ENCODE measurements around the gene CAPN11. TPM values are rescaled to one million over a fixed set of nuclear protein-coding genes. Genes with fewer than 3 reads are reported as not detected.

Gene CAPN11
- total RNA-seq, 1 donor from 2014 or later, result 0.25 TPM

DNA sequence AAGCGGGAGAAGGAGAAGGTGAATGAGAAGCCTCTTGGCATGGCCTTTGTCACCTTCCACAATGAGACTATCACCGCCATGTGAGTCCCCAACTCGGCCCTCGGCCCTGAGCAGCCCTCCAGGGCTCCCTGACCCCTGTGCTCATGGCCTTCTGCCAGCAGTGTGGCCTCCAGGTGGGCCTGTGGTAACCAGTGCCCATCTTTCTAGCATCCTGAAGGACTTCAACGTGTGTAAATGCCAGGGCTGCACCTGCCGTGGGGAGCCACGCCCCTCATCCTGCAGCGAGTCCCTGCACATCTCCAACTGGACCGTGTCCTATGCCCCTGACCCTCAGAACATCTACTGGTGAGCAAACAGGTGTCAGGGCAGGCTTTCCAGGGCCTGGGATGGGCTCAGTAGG is 10.3 kb upstream of the CAPN11 start:
- H3K4me1 ChIP-seq, result peaks cover 16% of the 10 kb centered on the region
- H3K27ac ChIP-seq (replicated peaks), result no peak overlapping the region
- TF ChIP-seq, protein P1, sequence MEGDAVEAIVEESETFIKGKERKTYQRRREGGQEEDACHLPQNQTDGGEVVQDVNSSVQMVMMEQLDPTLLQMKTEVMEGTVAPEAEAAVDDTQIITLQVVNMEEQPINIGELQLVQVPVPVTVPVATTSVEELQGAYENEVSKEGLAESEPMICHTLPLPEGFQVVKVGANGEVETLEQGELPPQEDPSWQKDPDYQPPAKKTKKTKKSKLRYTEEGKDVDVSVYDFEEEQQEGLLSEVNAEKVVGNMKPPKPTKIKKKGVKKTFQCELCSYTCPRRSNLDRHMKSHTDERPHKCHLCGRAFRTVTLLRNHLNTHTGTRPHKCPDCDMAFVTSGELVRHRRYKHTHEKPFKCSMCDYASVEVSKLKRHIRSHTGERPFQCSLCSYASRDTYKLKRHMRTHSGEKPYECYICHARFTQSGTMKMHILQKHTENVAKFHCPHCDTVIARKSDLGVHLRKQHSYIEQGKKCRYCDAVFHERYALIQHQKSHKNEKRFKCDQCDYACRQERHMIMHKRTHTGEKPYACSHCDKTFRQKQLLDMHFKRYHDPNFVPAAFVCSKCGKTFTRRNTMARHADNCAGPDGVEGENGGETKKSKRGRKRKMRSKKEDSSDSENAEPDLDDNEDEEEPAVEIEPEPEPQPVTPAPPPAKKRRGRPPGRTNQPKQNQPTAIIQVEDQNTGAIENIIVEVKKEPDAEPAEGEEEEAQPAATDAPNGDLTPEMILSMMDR (IDR thresholded peaks at IDR 0.05; ENCODE audit: borderline replicate concordance), result no peak
- intact Hi-C loops (cut with micrococcal nuclease), result no loop called here
- no peak overlapping the region for H3K4me3 ChIP-seq
- H3K36me3 ChIP-seq, result peaks cover 70% of the 10 kb centered on the region
- H3K9me3 ChIP-seq (replicated peaks), result no peaks in the 10 kb centered on the region
- no peak for DNase-seq
- no peaks in the 10 kb centered on the region for H3K27me3 ChIP-seq (ENCODE audit: low read depth)

DNA sequence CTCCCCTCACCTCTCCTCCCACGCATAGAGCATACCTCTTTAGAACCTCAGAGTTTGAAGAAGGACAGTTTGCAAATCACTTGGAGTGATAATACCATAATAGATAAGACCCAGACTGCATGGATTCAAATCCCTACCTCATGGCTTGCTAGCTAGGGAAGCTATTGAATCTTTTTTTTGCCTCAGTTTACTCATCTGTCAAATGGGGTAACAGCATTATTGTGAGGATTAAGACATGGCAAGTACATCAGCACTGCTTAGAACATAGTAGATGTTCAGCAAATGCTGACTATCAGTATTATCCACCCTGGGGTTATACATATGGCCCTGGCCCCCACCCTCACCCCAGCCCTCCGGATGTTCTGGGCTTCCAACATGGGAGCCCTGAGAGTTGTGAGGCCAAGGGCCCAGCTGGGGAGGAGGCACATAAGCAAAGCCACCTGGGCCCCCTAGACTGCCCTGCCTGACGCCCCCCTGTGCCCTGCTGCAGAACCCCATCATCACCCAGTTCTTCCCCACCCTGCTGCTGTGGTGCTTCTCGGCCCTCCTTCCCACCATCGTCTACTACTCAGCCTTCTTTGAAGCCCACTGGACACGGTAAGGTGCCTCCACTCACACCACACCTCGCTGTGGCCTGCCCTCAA is 9.1 kb upstream of the CAPN11 start:
- Histone ChIP-seq H3K4me3 (no peak overlapping the region), H3K27me3 (ENCODE audit: low read depth) (no peaks in the 10 kb centered on the region), H3K4me1 (peaks cover 16% of the 10 kb centered on the region), H3K27ac (replicated peaks) (no peak overlapping the region), H3K36me3 (peaks cover 59% of the 10 kb centered on the region), H3K9me3 (replicated peaks) (no peaks in the 10 kb centered on the region)
- no peak for DNase-seq
- intact Hi-C loops (cut with micrococcal nuclease), result no loop called here
- TF ChIP-seq, protein P1 (IDR thresholded peaks at IDR 0.05; ENCODE audit: borderline replicate concordance), result no peak

DNA sequence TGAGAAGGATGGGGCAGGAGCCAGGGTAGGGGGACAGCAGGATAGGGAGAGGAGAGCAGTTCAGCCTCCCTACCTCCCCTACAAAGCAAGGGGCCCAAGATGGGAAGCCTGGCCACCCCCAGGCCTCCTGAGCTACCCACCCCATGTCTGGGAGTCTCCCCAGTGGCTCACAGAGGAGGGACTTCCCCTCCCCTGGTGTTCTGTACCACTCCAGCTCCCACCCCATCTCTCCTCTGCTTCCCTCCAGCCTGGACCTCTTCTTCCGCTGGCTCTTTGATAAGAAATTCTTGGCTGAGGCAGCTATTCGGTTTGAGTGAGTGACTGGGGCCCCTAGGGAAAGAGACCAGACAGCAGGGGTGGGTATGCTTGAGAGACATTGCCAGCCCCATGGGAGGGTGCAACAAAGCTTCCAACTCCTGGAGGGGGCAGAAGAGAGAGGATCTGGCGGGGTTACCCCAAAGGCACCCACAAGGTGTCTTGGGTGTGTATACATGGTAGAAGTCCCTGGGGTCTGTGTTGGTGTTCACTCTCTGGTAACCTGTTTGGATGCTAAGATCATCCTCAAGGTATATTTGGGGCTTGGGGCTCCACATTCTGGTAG is 8.2 kb upstream of the CAPN11 start:
- no peak for DNase-seq
- Histone ChIP-seq H3K4me3 (no peak overlapping the region), H3K27ac (replicated peaks) (no peak overlapping the region), H3K4me1 (peaks cover 16% of the 10 kb centered on the region), H3K9me3 (replicated peaks) (no peaks in the 10 kb centered on the region), H3K27me3 (ENCODE audit: low read depth) (no peaks in the 10 kb centered on the region), H3K36me3 (peaks cover 49% of the 10 kb centered on the region)
- intact Hi-C loops (cut with micrococcal nuclease), result no loop called here
- TF ChIP-seq, protein P1 (IDR thresholded peaks at IDR 0.05; ENCODE audit: borderline replicate concordance), result no peak

DNA sequence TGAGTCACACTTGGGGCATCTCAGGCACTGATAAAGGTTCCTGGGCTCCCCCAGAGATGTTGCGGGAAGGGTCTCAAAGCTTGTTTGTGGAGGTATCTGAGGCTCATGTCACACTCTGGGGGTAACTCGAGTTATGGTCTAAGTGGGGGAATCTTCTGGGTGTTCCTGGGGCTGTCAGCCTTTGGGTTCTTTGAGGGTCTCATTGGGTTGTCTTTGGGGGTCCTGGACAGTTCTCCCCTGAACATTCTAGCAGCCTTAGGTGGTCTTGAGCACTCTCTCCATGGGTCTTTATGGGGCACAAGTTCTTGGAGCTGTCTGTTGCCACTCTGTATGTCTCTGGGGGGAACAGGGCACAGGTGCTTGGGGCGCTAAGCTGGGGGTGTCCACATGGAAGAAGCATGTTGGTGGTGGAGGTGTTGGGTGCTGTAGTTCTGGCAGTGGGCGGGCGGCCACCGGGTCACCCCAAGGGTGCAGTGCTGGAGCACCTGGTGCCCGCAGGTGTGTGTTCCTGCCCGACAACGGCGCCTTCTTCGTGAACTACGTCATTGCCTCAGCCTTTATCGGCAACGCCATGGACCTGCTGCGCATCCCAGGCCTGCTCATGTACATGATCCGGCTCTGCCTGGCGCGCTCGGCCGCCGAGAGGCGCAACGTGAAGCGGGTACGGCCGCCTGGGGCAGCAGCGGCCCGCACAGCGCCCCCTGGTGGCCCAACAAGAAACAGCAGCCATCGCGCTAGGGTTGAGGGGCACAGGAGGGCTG is 7.1 kb upstream of the CAPN11 start:
- H3K4me3 ChIP-seq, result no peak overlapping the region
- DNase-seq, result peak; percentile 72
- intact Hi-C loops (cut with micrococcal nuclease), result loop anchor here (2.0 kb wide), 1 partner anchor 53 kb away; no protein-coding TSS in a partner anchor
- peaks cover 16% of the 10 kb centered on the region for H3K4me1 ChIP-seq
- H3K36me3 ChIP-seq, result peaks cover 40% of the 10 kb centered on the region
- TF ChIP-seq, protein P1 (IDR thresholded peaks at IDR 0.05; ENCODE audit: borderline replicate concordance), result peak; percentile 99
- no peak overlapping the region for H3K27ac ChIP-seq (replicated peaks)
- no peaks in the 10 kb centered on the region for H3K27me3 ChIP-seq (ENCODE audit: low read depth)
- no peaks in the 10 kb centered on the region for H3K9me3 ChIP-seq (replicated peaks)

DNA sequence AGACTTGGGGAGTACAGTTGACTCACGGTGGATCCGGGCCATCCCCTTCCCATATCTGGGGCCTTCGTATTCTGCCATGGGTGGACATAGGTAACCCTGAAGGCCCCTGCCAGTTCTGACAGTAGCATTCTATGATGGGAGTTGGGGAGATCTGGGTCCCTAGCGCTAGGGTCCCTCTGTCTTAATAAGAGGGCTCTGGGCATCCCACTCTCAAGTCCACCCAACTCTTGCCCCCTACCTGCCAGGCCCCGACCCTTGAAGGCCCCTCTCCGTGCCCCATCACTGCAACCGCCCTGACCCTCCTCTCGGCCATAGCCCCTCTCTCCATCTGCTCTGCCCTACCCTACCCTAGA is 6.5 kb upstream of the CAPN11 start:
- TF ChIP-seq, protein P1 (IDR thresholded peaks at IDR 0.05; ENCODE audit: borderline replicate concordance), result peak; percentile 41
- Histone ChIP-seq H3K4me1 (peaks cover 16% of the 10 kb centered on the region), H3K27ac (replicated peaks) (no peak overlapping the region), H3K4me3 (no peak overlapping the region), H3K36me3 (peaks cover 34% of the 10 kb centered on the region), H3K27me3 (ENCODE audit: low read depth) (no peaks in the 10 kb centered on the region), H3K9me3 (replicated peaks) (no peaks in the 10 kb centered on the region)
- no peak for DNase-seq
- intact Hi-C loops (cut with micrococcal nuclease), result loop anchor here (2.0 kb wide), 1 partner anchor 53 kb away; no protein-coding TSS in a partner anchor
